Endodermal cell (in vitro differentiated cells): Measurements from ENCODE around the gene FAM168A. TPM values are rescaled to one million over a fixed set of nuclear protein-coding genes. Genes with fewer than 3 reads are reported as not detected.

ENCODE experiments used
- DNase-seq: peaks from one replicate; pipeline ENCODE4 v3.0.0-alpha.2; 2017
- H3K27ac ChIP-seq: 2 replicates; pipeline ENCODE4 v1.5.1; 2013; ENCODE audit warnings: mild to moderate bottlenecking, low read depth, low read length, moderate library complexity
- H3K27me3 ChIP-seq: 2 replicates; pipeline ENCODE4 v1.6.1; 2013; ENCODE audit warnings: mild to moderate bottlenecking, low read length, moderate library complexity; ENCODE audit not compliant: insufficient read depth, control insufficient read depth, poor library complexity, severe bottlenecking
- H3K36me3 ChIP-seq: 2 replicates; pipeline ENCODE4 v1.7.0; 2013; ENCODE audit warnings: mild to moderate bottlenecking, low read length, moderate library complexity; ENCODE audit not compliant: control insufficient read depth, insufficient read depth
- H3K4me1 ChIP-seq: one replicate; pipeline ENCODE4 v1.7.0; 2013; ENCODE audit warnings: low read length; ENCODE audit not compliant: control insufficient read depth, insufficient read depth
- H3K4me3 ChIP-seq: 2 replicates; pipeline ENCODE4 v1.5.1; 2013; ENCODE audit warnings: mild to moderate bottlenecking, low read length, moderate library complexity
- H3K9ac ChIP-seq: 2 replicates; pipeline ENCODE4 v1.6.1; 2013; ENCODE audit warnings: mild to moderate bottlenecking, low read length, moderate library complexity; ENCODE audit not compliant: poor library complexity, severe bottlenecking; ENCODE audit errors: extremely low read depth
- H3K9me3 ChIP-seq: 2 replicates; pipeline ENCODE4 v1.6.1; 2013; ENCODE audit warnings: mild to moderate bottlenecking, low read length, moderate library complexity; ENCODE audit not compliant: control insufficient read depth
- H3K27ac Mint-ChIP-seq: 2 replicates; pipeline ENCODE4 v1.8.0; 2020; ENCODE audit warnings: mixed read lengths
- H3K27me3 Mint-ChIP-seq: 2 replicates; pipeline ENCODE4 v1.8.0; 2021; ENCODE audit warnings: mild to moderate bottlenecking, mixed read lengths; ENCODE audit not compliant: insufficient read depth
- H3K36me3 Mint-ChIP-seq: 2 replicates; pipeline ENCODE4 v1.8.0; 2020; ENCODE audit warnings: low read depth, mixed read lengths
- H3K4me1 Mint-ChIP-seq: 2 replicates; pipeline ENCODE4 v1.8.0; 2020; ENCODE audit warnings: mixed read lengths
- H3K4me3 Mint-ChIP-seq: 2 replicates; pipeline ENCODE4 v1.8.0; 2020; ENCODE audit warnings: mild to moderate bottlenecking, moderate library complexity, mixed read lengths
- H3K9me3 Mint-ChIP-seq: 2 replicates; pipeline ENCODE4 v1.8.0; 2020; ENCODE audit warnings: mild to moderate bottlenecking, mixed read lengths
- CTCF ChIP-seq: fragments of 200-600 bp; sonication (generic); conservative IDR thresholded peaks from 2 replicates; pipeline ENCODE4 v1.5.0; 2021; ENCODE audit warnings: antibody characterized with exemption, mild to moderate bottlenecking
- WGBS, 2 experiments: methylation state at CpG; one replicate each; pipeline versions ENCODE4 v1.1.5 to v1.1.7; 2013; ENCODE audit warnings: missing lambda C conversion rate in 2 of 2, mixed read lengths in 1 of 2; ENCODE audit not compliant: insufficient coverage in 1 of 2, insufficient read length in 1 of 2; 5-methylcytosine and 5-hydroxymethylcytosine counted together
- total RNA-seq, 2 donors: library from RNA; stranded (reverse); fragmentation: NEBNext Ultra II Directional in 1 of 2; extraction: Animal tissue kit (Norgen Biotek cat#: 25700) in 1 of 2; gene quantifications; 2 replicates in 1 of 2; 3 replicates in 1 of 2; pipeline ENCODE4 v1.2.1, GENCODE V29; 2021

FAM168A gene
- total RNA-seq, 2 donors from 2014 or later, result 27.4 to 31.6 TPM

GRCh38 chr11:73398721-73399120 is 199.2 kb downstream of the FAM168A start:
- H3K36me3 ChIP-seq, result peaks cover 4% of the 10 kb centered on the region
- H3K27ac ChIP-seq, result no peak overlapping the region
- H3K4me3 ChIP-seq, result no peak overlapping the region
- H3K27ac Mint-ChIP-seq, result no peak overlapping the region
- peak; percentile 38 for DNase-seq
- H3K27me3 Mint-ChIP-seq, result no peaks in the 10 kb centered on the region
- H3K9me3 Mint-ChIP-seq, result no peaks in the 10 kb centered on the region
- 96% methylated on average over 2 of the region's 2 CpGs; no CpG with 5 or more reads in 1 of the 2 experiments for WGBS, 2 experiments
- no peak overlapping the region for H3K4me3 Mint-ChIP-seq
- H3K27me3 ChIP-seq, result no peaks in the 10 kb centered on the region
- peaks cover 10% of the 10 kb centered on the region for H3K4me1 ChIP-seq
- H3K9ac ChIP-seq, result no peak overlapping the region
- peaks cover 5% of the 10 kb centered on the region for H3K4me1 Mint-ChIP-seq
- no peak for TF ChIP-seq CTCF
- H3K36me3 Mint-ChIP-seq, result no peaks in the 10 kb centered on the region
- no peaks in the 10 kb centered on the region for H3K9me3 ChIP-seq

- peaks cover 5% of the 10 kb centered on the region for H3K4me1 Mint-ChIP-seq
- H3K27ac Mint-ChIP-seq, result no peak overlapping the region
- H3K9me3 Mint-ChIP-seq, result no peaks in the 10 kb centered on the region
- Histone ChIP-seq H3K9me3 (no peaks in the 10 kb centered on the region), H3K9ac (no peak overlapping the region), H3K4me1 (peaks cover 10% of the 10 kb centered on the region), H3K4me3 (no peak overlapping the region), H3K36me3 (no peaks in the 10 kb centered on the region), H3K27me3 (no peaks in the 10 kb centered on the region), H3K27ac (no peak overlapping the region)
- H3K4me3 Mint-ChIP-seq, result no peak overlapping the region
- no peaks in the 10 kb centered on the region for H3K36me3 Mint-ChIP-seq
- WGBS, 2 experiments, result 90 to 98% methylated on average over 3 to 5 of the region's 5 CpGs
- TF ChIP-seq CTCF, result no peak
- H3K27me3 Mint-ChIP-seq, result no peaks in the 10 kb centered on the region
- no peak for DNase-seq
Observed at GRCh38 chr11:73398132-73398526, 199.8 kb downstream of the FAM168A start.

- Mint-ChIP-seq H3K9me3 (no peaks in the 10 kb centered on the region), H3K27ac (no peak overlapping the region), H3K27me3 (no peaks in the 10 kb centered on the region), H3K4me1 (peaks cover 4% of the 10 kb centered on the region), H3K4me3 (no peak overlapping the region), H3K36me3 (no peaks in the 10 kb centered on the region)
- Histone ChIP-seq H3K27me3 (no peaks in the 10 kb centered on the region), H3K4me3 (no peak overlapping the region), H3K36me3 (no peaks in the 10 kb centered on the region), H3K27ac (no peak overlapping the region), H3K9ac (no peak overlapping the region), H3K9me3 (no peaks in the 10 kb centered on the region), H3K4me1 (peaks cover 7% of the 10 kb centered on the region)
- DNase-seq, result peak; percentile 45
- TF ChIP-seq CTCF, result no peak
- WGBS, 2 experiments, result 92 to 95% methylated on average over 3 to 8 of the region's 8 CpGs
Observed at GRCh38 chr11:73397468-73398131, 200.3 kb downstream of the FAM168A start.
